Gastroesophageal sphincter (tissue), 3 donors: ENCODE data around the gene LSMEM2.
"Not testable (repeated sequence)": the region's sequence is repeated elsewhere in the genome, so short reads cannot be mapped to it uniquely, and the experiment has no call there.

Experiments
- POLR2A ChIP-seq, 2 donors: fragments of 450-650 bp; IDR thresholded peaks; one replicate each; pipeline ENCODE4 v1.6.1; 2017; ENCODE audit warnings: antibody characterized with exemption in 2 of 2, mild to moderate bottlenecking in 2 of 2, moderate library complexity in 1 of 2
- TF ChIP-seq, protein P1 (sequence below), 4 experiments: fragments of 200-600 bp in 2 of 4; fragments of 450-650 bp in 2 of 4; sonication (generic) in 1 of 4; IDR thresholded peaks; one replicate each; pipeline ENCODE4 v1.5.1; 2017 to 2019; ENCODE audit warnings: antibody characterized with exemption in 4 of 4, mild to moderate bottlenecking in 2 of 4, moderate library complexity in 2 of 4

GRCh38 chr3:50284121-50284520, 5.2 kb downstream of the LSMEM2 start:
- TF ChIP-seq, protein P1, sequence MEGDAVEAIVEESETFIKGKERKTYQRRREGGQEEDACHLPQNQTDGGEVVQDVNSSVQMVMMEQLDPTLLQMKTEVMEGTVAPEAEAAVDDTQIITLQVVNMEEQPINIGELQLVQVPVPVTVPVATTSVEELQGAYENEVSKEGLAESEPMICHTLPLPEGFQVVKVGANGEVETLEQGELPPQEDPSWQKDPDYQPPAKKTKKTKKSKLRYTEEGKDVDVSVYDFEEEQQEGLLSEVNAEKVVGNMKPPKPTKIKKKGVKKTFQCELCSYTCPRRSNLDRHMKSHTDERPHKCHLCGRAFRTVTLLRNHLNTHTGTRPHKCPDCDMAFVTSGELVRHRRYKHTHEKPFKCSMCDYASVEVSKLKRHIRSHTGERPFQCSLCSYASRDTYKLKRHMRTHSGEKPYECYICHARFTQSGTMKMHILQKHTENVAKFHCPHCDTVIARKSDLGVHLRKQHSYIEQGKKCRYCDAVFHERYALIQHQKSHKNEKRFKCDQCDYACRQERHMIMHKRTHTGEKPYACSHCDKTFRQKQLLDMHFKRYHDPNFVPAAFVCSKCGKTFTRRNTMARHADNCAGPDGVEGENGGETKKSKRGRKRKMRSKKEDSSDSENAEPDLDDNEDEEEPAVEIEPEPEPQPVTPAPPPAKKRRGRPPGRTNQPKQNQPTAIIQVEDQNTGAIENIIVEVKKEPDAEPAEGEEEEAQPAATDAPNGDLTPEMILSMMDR (IDR thresholded peaks at IDR 0.05): not testable (repeated sequence)
- TF ChIP-seq POLR2A (IDR thresholded peaks at IDR 0.05): not testable (repeated sequence)
